A549 treated with AZD9567 at 1 μM for 4 hours (cell line): ENCODE data around the gene SPAG5. TPM values are rescaled to one million over a fixed set of nuclear protein-coding genes. Genes with fewer than 3 reads are reported as not detected.

ENCODE experiments used
- total RNA-seq: library from RNA; stranded (reverse); fragments of 200-300 nt; extraction: Qiagen RNA extraction; gene quantifications from 5 replicates; pipeline ENCODE4 v1.2.3, GENCODE V29; 2022; ENCODE audit not compliant: insufficient read depth

SPAG5 gene, protein sequence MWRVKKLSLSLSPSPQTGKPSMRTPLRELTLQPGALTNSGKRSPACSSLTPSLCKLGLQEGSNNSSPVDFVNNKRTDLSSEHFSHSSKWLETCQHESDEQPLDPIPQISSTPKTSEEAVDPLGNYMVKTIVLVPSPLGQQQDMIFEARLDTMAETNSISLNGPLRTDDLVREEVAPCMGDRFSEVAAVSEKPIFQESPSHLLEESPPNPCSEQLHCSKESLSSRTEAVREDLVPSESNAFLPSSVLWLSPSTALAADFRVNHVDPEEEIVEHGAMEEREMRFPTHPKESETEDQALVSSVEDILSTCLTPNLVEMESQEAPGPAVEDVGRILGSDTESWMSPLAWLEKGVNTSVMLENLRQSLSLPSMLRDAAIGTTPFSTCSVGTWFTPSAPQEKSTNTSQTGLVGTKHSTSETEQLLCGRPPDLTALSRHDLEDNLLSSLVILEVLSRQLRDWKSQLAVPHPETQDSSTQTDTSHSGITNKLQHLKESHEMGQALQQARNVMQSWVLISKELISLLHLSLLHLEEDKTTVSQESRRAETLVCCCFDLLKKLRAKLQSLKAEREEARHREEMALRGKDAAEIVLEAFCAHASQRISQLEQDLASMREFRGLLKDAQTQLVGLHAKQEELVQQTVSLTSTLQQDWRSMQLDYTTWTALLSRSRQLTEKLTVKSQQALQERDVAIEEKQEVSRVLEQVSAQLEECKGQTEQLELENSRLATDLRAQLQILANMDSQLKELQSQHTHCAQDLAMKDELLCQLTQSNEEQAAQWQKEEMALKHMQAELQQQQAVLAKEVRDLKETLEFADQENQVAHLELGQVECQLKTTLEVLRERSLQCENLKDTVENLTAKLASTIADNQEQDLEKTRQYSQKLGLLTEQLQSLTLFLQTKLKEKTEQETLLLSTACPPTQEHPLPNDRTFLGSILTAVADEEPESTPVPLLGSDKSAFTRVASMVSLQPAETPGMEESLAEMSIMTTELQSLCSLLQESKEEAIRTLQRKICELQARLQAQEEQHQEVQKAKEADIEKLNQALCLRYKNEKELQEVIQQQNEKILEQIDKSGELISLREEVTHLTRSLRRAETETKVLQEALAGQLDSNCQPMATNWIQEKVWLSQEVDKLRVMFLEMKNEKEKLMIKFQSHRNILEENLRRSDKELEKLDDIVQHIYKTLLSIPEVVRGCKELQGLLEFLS
- 69.9 to 80.7 TPM (median 71.9 TPM) in 5 replicates for total RNA-seq

DNA sequence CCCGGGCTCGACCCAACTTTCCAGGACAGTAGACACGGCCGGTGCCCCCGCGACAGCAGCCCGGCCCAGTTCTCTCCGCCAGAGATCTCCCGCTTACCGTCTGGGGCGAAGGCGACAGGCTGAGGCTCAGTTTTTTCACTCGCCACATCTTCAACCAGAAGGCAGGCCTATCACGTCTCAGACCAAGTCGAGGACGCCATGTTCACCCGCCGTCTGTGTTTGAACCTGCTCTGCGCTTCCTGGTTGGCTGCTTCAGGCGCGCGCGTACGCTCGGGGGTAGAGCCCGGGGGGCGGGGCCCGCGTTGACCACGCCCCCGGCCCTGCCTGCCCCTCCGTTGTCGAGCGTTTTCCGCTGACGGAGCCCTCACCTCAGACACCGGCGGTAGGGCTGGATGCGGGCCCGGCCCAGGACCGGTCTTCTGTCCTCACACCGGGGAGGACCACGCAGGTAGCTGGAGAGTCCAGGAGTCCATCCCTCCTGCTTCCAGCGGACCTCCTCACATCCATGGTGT is at the start of gene SPAG5:
SPAG5 (minus strand) TSS at position 227 of the 512 bp plus-strand sequence; CDS start at position 148, 79 bp downstream.

DNA sequence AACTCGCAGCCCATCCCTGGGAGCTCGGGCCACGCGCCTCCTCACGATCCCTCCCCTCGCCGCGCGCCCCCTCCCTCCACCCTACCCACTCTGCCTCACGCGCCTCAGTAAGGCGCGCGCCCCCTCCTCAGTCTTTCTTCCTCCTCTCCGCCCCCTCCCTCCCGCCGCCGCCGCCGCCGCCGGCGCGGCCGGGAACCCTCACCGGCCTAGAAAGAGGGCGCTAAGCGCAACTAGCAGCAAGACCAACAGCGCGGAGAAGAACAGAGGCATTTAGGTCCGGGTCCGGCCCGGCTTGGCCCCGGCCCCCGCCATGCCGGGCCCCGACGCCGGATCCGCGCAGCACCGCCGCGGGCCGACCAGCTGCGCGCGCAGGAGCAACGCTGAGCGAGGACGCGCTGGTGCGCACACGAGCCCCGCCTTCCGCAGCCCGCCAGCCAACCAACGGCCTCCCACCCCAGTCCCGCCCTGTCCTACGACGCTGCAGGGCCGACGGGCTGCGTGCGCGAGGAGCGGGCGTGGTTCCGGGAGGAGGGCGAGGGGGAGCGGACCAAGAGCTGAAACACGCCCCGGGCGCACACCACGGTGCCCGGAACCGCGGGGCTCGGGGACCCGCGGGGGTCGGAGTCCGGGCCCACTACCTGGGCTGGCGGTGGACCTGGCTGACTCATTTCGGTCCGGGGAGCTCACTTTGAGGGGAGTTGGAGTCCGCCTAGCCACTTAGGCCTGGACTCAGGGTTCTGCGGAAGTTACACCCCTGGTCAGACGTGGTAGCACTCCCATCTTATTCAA is 46.2 kb upstream of the SPAG5 start, which contains the start of gene BLTP2:
BLTP2 (minus strand) TSS at position 372 of the 789 bp plus-strand sequence; CDS start at position 270, 102 bp downstream.

DNA sequence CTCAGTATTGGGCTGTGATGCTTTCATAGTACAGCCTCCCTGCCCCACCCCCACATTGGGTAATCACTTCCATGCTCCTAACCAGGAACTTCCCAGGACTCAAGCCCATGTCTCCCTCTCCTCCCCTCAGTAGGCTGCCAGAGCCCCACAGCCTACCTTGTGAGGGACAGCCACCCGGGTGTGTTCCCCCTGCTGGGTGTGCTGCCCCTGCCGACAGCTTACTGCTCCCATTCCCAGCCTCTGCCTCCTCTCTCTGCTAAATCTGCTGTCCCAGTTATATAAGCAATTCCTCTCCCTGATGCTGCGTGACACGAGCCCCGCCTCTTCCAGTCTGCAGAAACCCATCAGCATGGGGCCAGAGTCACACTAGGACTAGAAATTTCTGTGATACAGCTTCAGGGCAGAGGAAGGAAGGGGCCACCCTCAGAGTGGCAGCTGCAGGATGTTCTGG is 15.1 kb upstream of the SPAG5 start, which contains the start of gene RSKR:
RSKR (minus strand) TSS at position 255 of the 451 bp plus-strand sequence; CDS start at position 231, 24 bp downstream.

DNA sequence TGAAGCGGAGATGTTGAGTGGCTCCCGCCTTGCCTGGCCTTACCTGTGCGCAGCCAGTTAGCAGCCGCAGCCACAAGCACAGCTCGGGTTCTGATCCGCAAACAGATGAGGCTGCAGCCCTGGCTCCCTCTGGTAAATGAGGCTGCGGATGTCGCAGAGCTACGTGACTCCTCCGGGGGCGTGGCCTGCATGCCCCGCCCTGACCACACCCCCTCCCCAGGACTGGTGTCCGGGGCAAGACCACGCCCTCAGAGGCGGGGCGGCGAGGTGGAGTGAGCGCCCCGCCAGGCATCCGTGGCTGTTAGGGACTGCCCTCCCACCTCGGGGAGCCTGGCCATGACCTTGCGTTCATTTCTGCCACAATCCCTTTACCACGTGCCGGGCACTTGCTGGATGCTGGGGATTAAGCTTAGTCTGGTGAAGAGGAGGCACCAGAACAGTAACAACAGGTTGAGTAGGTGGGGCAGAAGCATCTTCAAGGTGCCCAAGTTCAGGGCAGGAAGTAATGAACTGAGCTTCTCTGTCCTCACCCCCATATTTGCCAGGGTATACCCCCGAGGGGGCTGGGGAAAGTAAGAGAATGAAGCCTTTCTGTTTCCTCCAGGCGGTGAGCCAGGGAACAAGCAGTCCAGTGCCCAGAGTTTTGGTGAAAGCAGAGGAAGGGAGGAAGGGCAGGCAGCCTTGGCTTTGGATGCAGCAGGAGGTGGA is 21.9 kb downstream of the SPAG5 start, which contains the start of gene ALDOC:
ALDOC (minus strand) TSS at position 138 of the 708 bp plus-strand sequence. CDS start 1,363 bp downstream, outside the sequence.

DNA sequence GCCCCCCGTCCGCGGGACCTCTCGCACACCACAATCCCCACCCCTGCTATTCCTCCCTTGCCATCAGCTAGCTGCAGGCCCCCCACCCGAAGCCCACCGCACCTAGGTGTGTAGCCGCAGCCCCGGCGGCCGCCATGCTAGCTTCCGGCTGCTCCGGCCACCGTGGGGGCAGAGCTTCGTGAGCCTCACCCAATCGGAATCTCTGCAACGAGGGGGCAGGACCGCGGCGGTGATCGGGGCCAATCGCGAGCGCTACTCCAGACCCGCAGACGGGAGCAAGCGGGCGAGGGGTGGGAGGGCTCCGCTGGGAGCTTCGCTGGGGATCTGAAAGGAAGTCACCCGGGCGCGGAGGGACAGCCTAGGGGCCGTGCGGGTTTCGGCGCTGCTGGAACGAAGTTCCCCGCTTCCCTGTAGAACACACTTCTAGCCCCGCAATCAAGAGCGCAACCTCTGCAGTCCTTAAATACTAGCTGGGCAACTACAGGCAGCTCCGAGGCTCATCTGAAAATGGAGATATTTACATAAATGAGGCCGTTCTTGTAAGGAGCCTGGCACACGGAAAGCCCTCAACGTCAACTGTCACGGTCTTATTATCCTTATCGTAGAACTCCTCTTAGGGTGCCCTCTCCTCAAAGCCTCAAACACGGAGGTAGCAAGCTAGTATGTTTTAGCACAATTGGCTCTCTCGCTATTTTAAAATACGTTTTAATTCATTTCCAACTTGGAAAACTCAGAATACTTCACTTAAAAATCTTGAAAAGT is 27.3 kb downstream of the SPAG5 start, which contains the start of gene PIGS:
PIGS (minus strand) TSS at position 164 of the 762 bp plus-strand sequence; CDS start at position 136, 28 bp downstream.

DNA sequence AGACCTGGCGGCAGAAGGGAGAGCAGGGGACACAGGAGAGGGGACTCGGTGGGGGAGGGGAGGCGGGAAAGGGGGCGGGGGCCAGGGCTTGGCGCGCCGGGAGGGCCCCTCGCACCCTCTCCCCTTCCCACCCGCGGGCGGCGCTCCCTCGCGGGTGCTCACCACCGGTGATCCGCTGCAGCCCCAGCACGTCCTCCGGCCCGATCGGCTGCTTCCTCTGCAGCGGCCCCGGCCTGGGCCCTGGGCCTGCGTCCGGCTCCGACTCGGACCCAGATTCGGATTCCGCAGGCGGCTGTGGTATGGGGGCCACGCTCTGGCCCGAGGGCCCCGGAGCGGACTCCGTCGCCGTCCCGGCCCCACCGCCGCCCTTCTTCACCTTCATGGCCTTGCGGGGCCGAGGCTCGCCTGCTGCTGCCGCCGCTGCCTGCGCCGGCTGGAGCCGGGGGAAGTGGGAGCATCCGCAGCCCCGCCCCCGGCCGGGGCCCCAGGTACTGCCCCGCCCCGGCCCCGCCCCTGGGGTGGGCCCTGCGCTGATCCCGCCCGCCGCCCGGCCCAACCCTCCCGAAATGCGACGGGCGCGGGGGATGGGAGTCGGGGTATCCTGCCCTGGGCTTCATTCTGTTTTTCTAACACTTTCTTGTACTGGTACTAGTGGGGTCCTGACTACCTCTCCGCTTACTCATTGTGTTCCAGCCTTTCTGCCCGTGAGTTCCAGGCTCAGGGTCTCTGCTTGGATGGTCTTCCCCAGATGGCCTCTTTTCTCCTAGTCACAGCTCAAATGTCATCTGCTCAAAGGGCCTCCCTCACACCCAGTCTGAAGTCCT is 46.4 kb downstream of the SPAG5 start, which contains the start of gene UNC119:
UNC119 (minus strand) TSS at position 449 of the 824 bp plus-strand sequence; CDS start at position 382, 67 bp downstream.

Other genes with a start within 250 kb of the SPAG5 start
- 146 to 165 TPM (median 162 TPM) in 5 replicates for gene POLDIP2, start 241.5 kb downstream of the SPAG5 start, total RNA-seq
- not detected in 5 replicates for gene SEBOX, start 233.8 kb downstream of the SPAG5 start, total RNA-seq
- gene VTN, start 228.7 kb downstream of the SPAG5 start, total RNA-seq: 12.7 to 19.7 TPM (median 18.9 TPM) in 5 replicates
- 3.9 to 7.0 TPM (median 5.4 TPM) in 5 replicates for gene SARM1, start 227.3 kb downstream of the SPAG5 start, total RNA-seq
- gene SLC46A1, start 192.8 kb downstream of the SPAG5 start, total RNA-seq: 18.4 to 20.5 TPM (median 20.2 TPM) in 5 replicates
- 0.05 to 0.14 TPM (median 0.09 TPM) in 4 of 5 replicates, not detected in the other for gene SLC13A2, start 125.4 kb downstream of the SPAG5 start, total RNA-seq
- gene FOXN1, start 92.7 kb downstream of the SPAG5 start, total RNA-seq: 0.03 TPM in 1 of 5 replicates, not detected in the others
- 27.2 to 39.1 TPM (median 33.2 TPM) in 5 replicates for gene UNC119, start 46.4 kb downstream of the SPAG5 start, total RNA-seq
- 46.8 to 62.9 TPM (median 60.3 TPM) in 5 replicates for gene PIGS, start 27.5 kb downstream of the SPAG5 start, total RNA-seq
- gene ALDOC, start 22.1 kb downstream of the SPAG5 start, total RNA-seq: 2.1 to 2.7 TPM (median 2.5 TPM) in 5 replicates
- gene RSKR, start 15.2 kb upstream of the SPAG5 start, total RNA-seq: 1.1 to 4.9 TPM (median 4.1 TPM) in 5 replicates
- gene BLTP2, start 46.1 kb upstream of the SPAG5 start, total RNA-seq: 46.5 to 62.0 TPM (median 59.7 TPM) in 5 replicates
- 83.7 to 94.3 TPM (median 89.3 TPM) in 5 replicates for gene SDF2, start 62.9 kb upstream of the SPAG5 start, total RNA-seq
- 66.6 to 77.0 TPM (median 73.8 TPM) in 5 replicates for gene SUPT6H, start 63.2 kb upstream of the SPAG5 start, total RNA-seq
- 1.2 to 1.7 TPM (median 1.5 TPM) in 4 of 5 replicates, not detected in the other for gene PROCA1, start 112.9 kb upstream of the SPAG5 start, total RNA-seq
- gene RAB34, start 118.8 kb upstream of the SPAG5 start, total RNA-seq: 212 to 240 TPM (median 228 TPM) in 5 replicates
- 2,109 to 2,400 TPM (median 2,196 TPM) in 5 replicates for gene RPL23A, start 121.0 kb upstream of the SPAG5 start, total RNA-seq
- gene TLCD1, start 127.2 kb upstream of the SPAG5 start, total RNA-seq: 23.6 to 50.7 TPM (median 44.7 TPM) in 5 replicates
- 4.0 to 4.9 TPM (median 4.6 TPM) in 5 replicates for gene NEK8, start 129.8 kb upstream of the SPAG5 start, total RNA-seq
- gene TRAF4, start 145.0 kb upstream of the SPAG5 start, total RNA-seq: 40.7 to 94.4 TPM (median 89.2 TPM) in 5 replicates
- gene FAM222B, start 243.8 kb upstream of the SPAG5 start, total RNA-seq: 33.2 to 37.0 TPM (median 33.6 TPM) in 5 replicates